ENCODE measurements around the gene NOX4. TPM values are rescaled to one million over a fixed set of nuclear protein-coding genes. Genes with fewer than 3 reads are reported as not detected.

NOX4 gene
- total and polyA plus RNA-seq, 10 of the 15 experiments (the other 5 are each of a cell fraction or from before 2014, with no cell fraction given): not detected

- Histone ChIP-seq H3K79me2 (ENCODE audit: control insufficient read depth, insufficient read depth, low read length) (no peaks in the 10 kb centered on the region), H3K36me3 (ENCODE audit: control insufficient read depth in 2 of 2, insufficient read depth in 2 of 2, low read length in 1 of 2) (no peaks in the 10 kb centered on the region), H3K27me3 (replicated peaks in 1 of 2; ENCODE audit: control insufficient read depth in 2 of 2, insufficient read depth in 2 of 2, low read length in 1 of 2) (no peaks in the 10 kb centered on the region), H3K9ac (ENCODE audit: control insufficient read depth, insufficient read depth, low read length) (no peak overlapping the region), H3K4me2 (ENCODE audit: control insufficient read depth, insufficient read depth) (no peak overlapping the region), H3K9me3 (replicated peaks; ENCODE audit: control insufficient read depth, insufficient read depth, low read length) (no peaks in the 10 kb centered on the region), H4K20me1 (ENCODE audit: control insufficient read depth, insufficient read depth) (no peaks in the 10 kb centered on the region), H3K27ac (ENCODE audit: control insufficient read depth, insufficient read depth) (no peak overlapping the region), H3K4me3 (no peak overlapping the region), H3K4me1 (ENCODE audit: control insufficient read depth, insufficient read depth, low read length) (no peaks in the 10 kb centered on the region), H2AFZ (ENCODE audit: control insufficient read depth, low read depth, low read length) (no peak overlapping the region)
- ChIA-PET CTCF (no interaction called here), SMC1A (ENCODE audit: uncharacterized antibody, unreplicated experiment) (no interaction called here), RAD21 (ENCODE audit: unreplicated experiment) (no interaction called here), POLR2A (interaction anchor here (0.6 kb wide), 1 partner anchor 8 kb away, joined by 3 read pairs; no protein-coding TSS in a partner anchor)
- DNase-seq (ENCODE audit: low read depth, low spot score) (no peak), ATAC-seq (no peak), FAIRE-seq (no peak)
- in situ Hi-C loops (cut with MboI) (no loop called here), intact Hi-C loops (cut with micrococcal nuclease; ENCODE audit: unreplicated experiment) (no loop called here)
- no TSS peak for BruUV-seq (replicated peaks)
- WGBS (ENCODE audit: insufficient coverage, insufficient replicate concordance, low lambda C conversion rate, missing lambda C conversion rate): 0% methylated on average over 1 of the region's 1 CpG
- TF ChIP-seq ASH2L (IDR thresholded peaks at IDR 0.05; ENCODE audit: borderline replicate concordance, low read depth) (no peak), ATF7 (IDR thresholded peaks at IDR 0.05; ENCODE audit: low read depth) (no peak), SIX5 (IDR thresholded peaks at IDR 0.05; ENCODE audit: low read depth, low read length, severe bottlenecking) (no peak), CBX3 (IDR thresholded peaks at IDR 0.05; ENCODE audit: borderline replicate concordance, low read depth) (no peak), STAT1 (conservative IDR thresholded peaks at IDR 0.05) (no peak), ETV6 (conservative IDR thresholded peaks at IDR 0.05 in 1 of 2, IDR thresholded peaks at IDR 0.05 in 1 of 2; ENCODE audit: borderline replicate concordance in 1 of 2, low read depth in 1 of 2) (no peak), PML (IDR thresholded peaks at IDR 0.05; ENCODE audit: low read length) (no peak), NKRF (conservative IDR thresholded peaks at IDR 0.05) (no peak), SRF (IDR thresholded peaks at IDR 0.05; ENCODE audit: low read depth in 2 of 2, low read length in 2 of 2) (no peak), RFX5 (IDR thresholded peaks at IDR 0.05; ENCODE audit: low read depth, low read length) (no peak)
These were observed 49.7 kb upstream of the NOX4 start for GRCh38 chr11:89540826-89541225.

All from GM12878 (cell line).